Colonic mucosa (tissue), 4 donors: ENCODE results near the gene CXCL16. TPM values are rescaled to one million over a fixed set of nuclear protein-coding genes. Genes with fewer than 3 reads are reported as not detected.

Source experiments
- DNase-seq: peaks from one replicate; pipeline ENCODE4 v3.0.0-alpha.2; 2020
- H3K27ac ChIP-seq: fragments of 200-600 bp; one replicate; pipeline ENCODE4 v1.8.0; 2021
- H3K27me3 ChIP-seq: fragments of 200-600 bp; one replicate; pipeline ENCODE4 v1.8.0; 2021
- H3K36me3 ChIP-seq: fragments of 200-600 bp; one replicate; pipeline ENCODE4 v1.8.0; 2021
- H3K4me1 ChIP-seq: fragments of 200-600 bp; one replicate; pipeline ENCODE4 v1.8.0; 2021; ENCODE audit warnings: mild to moderate bottlenecking
- H3K4me3 ChIP-seq: fragments of 200-600 bp; one replicate; pipeline ENCODE4 v1.8.0; 2021
- H3K9ac ChIP-seq, 2 donors: one replicate each; pipeline ENCODE4 v1.7.0; 2013; ENCODE audit warnings: control low read depth in 2 of 2, low read depth in 2 of 2, low read length in 2 of 2
- H3K9me3 ChIP-seq: fragments of 200-600 bp; one replicate; pipeline ENCODE4 v1.8.0; 2021
- CTCF ChIP-seq: fragments of 200-600 bp; IDR thresholded peaks from one replicate; pipeline ENCODE4 v1.8.0; 2022; ENCODE audit warnings: antibody characterized with exemption, mild to moderate bottlenecking
- intact Hi-C: fragments of 100-400 bp; cut with DNase I; formaldehyde crosslinking; loops from one replicate; pipeline ENCODE4 v1.14.1; 2022
- total RNA-seq, 2 donors: library from RNA; stranded (reverse); fragmentation: NEBNext Ultra II Directional in 1 of 2; extraction: Animal tissue kit (Norgen Biotek cat#: 25700) in 1 of 2; gene quantifications; one replicate each; pipeline ENCODE4 v1.2.1, GENCODE V29; 2021
- donor health status: healthy.
- donor health status: DM: no; HTN: no; CAD: no.
- donor health status: DM: no; HTN: no; CAD: no.

CXCL16 gene
- total RNA-seq, 2 donors from 2014 or later = 41.8 to 44.1 TPM

- no peak overlapping the region for H3K9ac ChIP-seq
- no peak overlapping the region for H3K4me3 ChIP-seq
- no peaks in the 10 kb centered on the region for H3K27me3 ChIP-seq
- no peaks in the 10 kb centered on the region for H3K4me1 ChIP-seq
- no peaks in the 10 kb centered on the region for H3K9me3 ChIP-seq
- intact Hi-C loops = no loop called here
- TF ChIP-seq CTCF = no peak
- H3K27ac ChIP-seq = no peak overlapping the region
- no peak for DNase-seq
- H3K36me3 ChIP-seq = no peaks in the 10 kb centered on the region
These were observed 20.0 kb downstream of the CXCL16 start for GRCh38 chr17:4719684-4720221.

- no peak overlapping the region for H3K9ac ChIP-seq
- no peak for DNase-seq
- H3K27me3 ChIP-seq = no peaks in the 10 kb centered on the region
- H3K4me1 ChIP-seq = no peaks in the 10 kb centered on the region
- no peak for TF ChIP-seq CTCF
- no peak overlapping the region for H3K4me3 ChIP-seq
- intact Hi-C loops = no loop called here
- no peaks in the 10 kb centered on the region for H3K9me3 ChIP-seq
- no peaks in the 10 kb centered on the region for H3K36me3 ChIP-seq
- H3K27ac ChIP-seq = no peak overlapping the region
These were observed 20.6 kb downstream of the CXCL16 start for GRCh38 chr17:4719146-4719545.

GRCh38 chr17:4718276-4718675 is 21.5 kb downstream of the CXCL16 start:
- H3K27me3 ChIP-seq = no peaks in the 10 kb centered on the region
- no peaks in the 10 kb centered on the region for H3K4me1 ChIP-seq
- H3K27ac ChIP-seq = no peak overlapping the region
- no peaks in the 10 kb centered on the region for H3K36me3 ChIP-seq
- H3K9me3 ChIP-seq = no peaks in the 10 kb centered on the region
- no peak for DNase-seq
- no peak overlapping the region for H3K9ac ChIP-seq
- H3K4me3 ChIP-seq = no peak overlapping the region
- TF ChIP-seq CTCF = no peak
- intact Hi-C loops = no loop called here

GRCh38 chr17:4717791-4718190 is 21.9 kb downstream of the CXCL16 start:
- H3K4me3 ChIP-seq = no peak overlapping the region
- H3K27ac ChIP-seq = no peak overlapping the region
- no peaks in the 10 kb centered on the region for H3K9me3 ChIP-seq
- no peak overlapping the region for H3K9ac ChIP-seq
- intact Hi-C loops = no loop called here
- DNase-seq = no peak
- TF ChIP-seq CTCF = no peak
- no peaks in the 10 kb centered on the region for H3K36me3 ChIP-seq
- no peaks in the 10 kb centered on the region for H3K4me1 ChIP-seq
- H3K27me3 ChIP-seq = no peaks in the 10 kb centered on the region

- no peak for DNase-seq
- no peak overlapping the region for H3K4me3 ChIP-seq
- H3K9me3 ChIP-seq = no peaks in the 10 kb centered on the region
- no peak overlapping the region for H3K27ac ChIP-seq
- peaks cover 14% of the 10 kb centered on the region for H3K4me1 ChIP-seq
- no peak for TF ChIP-seq CTCF
- no peak overlapping the region for H3K9ac ChIP-seq
- intact Hi-C loops = no loop called here
- no peaks in the 10 kb centered on the region for H3K27me3 ChIP-seq
- H3K36me3 ChIP-seq = no peaks in the 10 kb centered on the region
These were observed 23.6 kb downstream of the CXCL16 start for GRCh38 chr17:4716081-4716480.
